PC-3 (cell line): ENCODE measurements around the gene IRF9. TPM values are rescaled to one million over a fixed set of nuclear protein-coding genes. Genes with fewer than 3 reads are reported as not detected.

Experiments used
- ATAC-seq: fragments of 200-7000 bp; cut with Tn5 transposase; 2 replicates; pipeline ENCODE4 v1.9.1; 2020; ENCODE audit warnings: mild to moderate bottlenecking, moderate library complexity
- BruUV-seq: library from RNA; stranded (reverse); fragments of 400-500 nt; replicated peaks from 2 replicates; lab custom pipeline; 2021; lab: Mats Ljungman, UMichigan
- CTCF ChIA-PET: fragments of 300-600 bp; sonication (Branson Sonifier 250); formaldehyde crosslinking; loops from one replicate; lab custom pipeline; 2022; ENCODE audit warnings: antibody characterized with exemption; lab: Charles Lee
- POLR2A ChIA-PET: fragments of 300-600 bp; sonication (Branson Sonifier 250); formaldehyde crosslinking; loops from one replicate; lab custom pipeline; 2022; ENCODE audit warnings: antibody characterized with exemption; ENCODE audit not compliant: unreplicated experiment; lab: Charles Lee
- DNase-seq: peaks from one replicate; pipeline ENCODE4 v3.0.0-alpha.2; 2015
- H2AFZ ChIP-seq: fragments of 300-600 bp; sonication (generic); 2 replicates; pipeline ENCODE4 v1.6.0; 2016; ENCODE audit warnings: antibody characterized with exemption, low read length
- H3F3A ChIP-seq: fragments of 300-600 bp; sonication (generic); one replicate; pipeline ENCODE4 v1.6.0; 2017; ENCODE audit warnings: antibody characterized with exemption, low read length, control low read depth, mild to moderate bottlenecking; ENCODE audit not compliant: unreplicated experiment
- H3K27ac ChIP-seq: fragments of 300-600 bp; sonication (generic); 2 replicates; pipeline ENCODE4 v1.5.1; 2016; ENCODE audit warnings: mild to moderate bottlenecking, low read length
- H3K27me3 ChIP-seq: fragments of 300-600 bp; sonication (generic); 2 replicates; pipeline ENCODE4 v1.6.1; 2016; ENCODE audit warnings: low read length, mixed read lengths
- H3K36me3 ChIP-seq: fragments of 300-600 bp; sonication (generic); 2 replicates; pipeline ENCODE4 v1.6.1; 2016; ENCODE audit warnings: low read depth, mixed run types, low read length, mixed read lengths
- H3K4me1 ChIP-seq: fragments of 300-600 bp; sonication (generic); 2 replicates; pipeline ENCODE4 v1.5.1; 2016; ENCODE audit warnings: low read length; ENCODE audit not compliant: insufficient read depth
- H3K4me2 ChIP-seq: fragments of 300-600 bp; sonication (generic); 2 replicates; pipeline ENCODE4 v1.6.0; 2016; ENCODE audit warnings: low read length
- H3K4me3 ChIP-seq: fragments of 300-600 bp; sonication (generic); 2 replicates; pipeline ENCODE4 v1.5.1; 2016; ENCODE audit warnings: mild to moderate bottlenecking, low read length, mixed read lengths
- H3K79me2 ChIP-seq: fragments of 300-600 bp; sonication (generic); 2 replicates; pipeline ENCODE4 v1.6.1; 2017; ENCODE audit warnings: low read length, mixed read lengths
- H3K9ac ChIP-seq: fragments of 300-600 bp; sonication (generic); 2 replicates; pipeline ENCODE4 v1.6.0; 2016; ENCODE audit warnings: mild to moderate bottlenecking, low read length
- H3K9me2 ChIP-seq: fragments of 300-600 bp; sonication (generic); replicated peaks from 2 replicates; pipeline ENCODE4 v1.6.1; 2016; ENCODE audit warnings: mixed run types, low read length, mixed read lengths
- H3K9me3 ChIP-seq: fragments of 300-600 bp; sonication (generic); 2 replicates; pipeline ENCODE4 v1.6.1; 2016; ENCODE audit warnings: low read length, mixed read lengths
- H4K20me1 ChIP-seq: fragments of 300-600 bp; sonication (generic); 2 replicates; pipeline ENCODE4 v1.6.1; 2016; ENCODE audit warnings: low read length, mixed read lengths
- EZH2 ChIP-seq: fragments of 300-600 bp; sonication (generic); IDR thresholded peaks from one replicate; pipeline ENCODE4 v1.6.1; 2017; ENCODE audit warnings: antibody characterized with exemption, mild to moderate bottlenecking, low read length; ENCODE audit not compliant: unreplicated experiment
- EZH2phosphoT487 ChIP-seq: fragments of 300-600 bp; sonication (generic); IDR thresholded peaks from 2 replicates; pipeline ENCODE4 v1.6.1; 2018; ENCODE audit warnings: mild to moderate bottlenecking, antibody characterized with exemption, low read length, borderline replicate concordance
- intact Hi-C: fragments of 100-400 bp; cut with micrococcal nuclease; formaldehyde crosslinking; loops from 2 replicates; pipeline ENCODE4 v1.9.0; 2023
- microRNA-seq: library from miRNA; unstranded; fragments of <30 nt; microRNA quantifications from one replicate; pipeline ENCODE4 v1.1.0, GENCODE V29; 2020; ENCODE audit not compliant: unreplicated experiment
- total RNA-seq: library from RNA; depleted of rRNA; stranded (reverse); fragments of >200 nt; gene quantifications from 2 replicates; pipeline ENCODE4 v1.2.3, GENCODE V29; 2014; rRNA removed
- TF ChIP-seq, protein P1 (sequence below): fragments of 300-600 bp; sonication (generic); conservative IDR thresholded peaks from 2 replicates; pipeline ENCODE4 v1.5.1; 2017; ENCODE audit warnings: antibody characterized with exemption, low read depth, mild to moderate bottlenecking, low read length

The IRF9 gene
- total RNA-seq, 1 experiment from 2014 or later = 10.5 TPM

DNA sequence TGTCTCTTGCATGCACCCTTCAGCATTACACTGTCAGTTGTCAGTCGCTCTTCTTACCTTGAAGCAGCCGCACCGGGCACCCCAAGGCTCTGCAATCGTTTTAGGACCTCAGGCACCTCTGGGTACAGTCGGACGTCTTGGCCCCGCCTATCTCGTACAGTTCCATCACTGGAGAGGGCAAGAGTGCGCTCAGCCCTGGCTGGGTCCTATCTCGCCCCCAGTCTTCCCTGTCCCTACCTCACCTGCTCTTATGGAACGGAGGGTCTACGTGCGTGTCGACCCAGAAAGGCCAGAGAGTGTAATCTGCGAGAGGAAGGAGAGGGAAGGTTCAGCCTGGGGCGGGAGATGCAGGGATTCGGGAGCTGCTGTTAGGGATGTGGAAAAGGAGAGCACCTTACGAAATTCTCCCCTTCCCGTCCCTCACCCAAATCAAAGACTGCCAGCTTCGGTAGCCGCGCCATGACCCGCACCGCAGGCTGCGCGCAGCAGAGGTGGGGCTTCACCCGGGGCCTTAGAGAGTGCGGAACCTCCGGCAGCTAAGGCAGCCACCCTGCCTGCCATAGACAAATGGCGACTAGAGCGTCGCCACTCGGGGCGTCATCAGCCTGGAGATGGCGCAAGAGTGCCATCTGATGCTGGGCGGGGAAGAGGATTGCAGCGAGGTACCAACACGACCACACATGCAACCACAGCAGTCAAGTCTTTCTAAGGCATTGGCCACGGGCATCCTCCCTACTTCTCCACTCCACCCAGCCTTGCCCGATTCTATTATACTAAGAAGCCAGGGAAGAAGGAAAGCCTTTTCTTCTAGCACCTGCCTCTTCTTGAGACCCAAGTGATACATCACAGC lies 54.7 kb downstream of the IRF9 start, which contains the start of gene MDP1:
Gene MDP1, minus strand, starts transcription at position 572 of the 850 bp plus-strand sequence. Its CDS starts 111 bp downstream, at position 461.
- H3K4me3 ChIP-seq = peak within 1 kb of the TSS; percentile 81
- H3K27me3 ChIP-seq = no peaks in the 10 kb centered on the region
- BruUV-seq = TSS peak; percentile 21
- peaks cover 26% of the 10 kb centered on the region for H3K79me2 ChIP-seq
- peak within 1 kb of the TSS; percentile 86 for H3K4me2 ChIP-seq
- H3K36me3 ChIP-seq = peaks cover 7% of the 10 kb centered on the region; the same call in 1 of the 2 replicates
- no peaks in the 10 kb centered on the region for H3K9me2 ChIP-seq
- DNase-seq (peak; percentile 93), ATAC-seq (peak; percentile 79)
- H2AFZ ChIP-seq = peak within 1 kb of the TSS; percentile 86
- H4K20me1 ChIP-seq = no peaks in the 10 kb centered on the region
- peaks cover 5% of the 10 kb centered on the region for H3F3A ChIP-seq
- TF ChIP-seq, protein P1, sequence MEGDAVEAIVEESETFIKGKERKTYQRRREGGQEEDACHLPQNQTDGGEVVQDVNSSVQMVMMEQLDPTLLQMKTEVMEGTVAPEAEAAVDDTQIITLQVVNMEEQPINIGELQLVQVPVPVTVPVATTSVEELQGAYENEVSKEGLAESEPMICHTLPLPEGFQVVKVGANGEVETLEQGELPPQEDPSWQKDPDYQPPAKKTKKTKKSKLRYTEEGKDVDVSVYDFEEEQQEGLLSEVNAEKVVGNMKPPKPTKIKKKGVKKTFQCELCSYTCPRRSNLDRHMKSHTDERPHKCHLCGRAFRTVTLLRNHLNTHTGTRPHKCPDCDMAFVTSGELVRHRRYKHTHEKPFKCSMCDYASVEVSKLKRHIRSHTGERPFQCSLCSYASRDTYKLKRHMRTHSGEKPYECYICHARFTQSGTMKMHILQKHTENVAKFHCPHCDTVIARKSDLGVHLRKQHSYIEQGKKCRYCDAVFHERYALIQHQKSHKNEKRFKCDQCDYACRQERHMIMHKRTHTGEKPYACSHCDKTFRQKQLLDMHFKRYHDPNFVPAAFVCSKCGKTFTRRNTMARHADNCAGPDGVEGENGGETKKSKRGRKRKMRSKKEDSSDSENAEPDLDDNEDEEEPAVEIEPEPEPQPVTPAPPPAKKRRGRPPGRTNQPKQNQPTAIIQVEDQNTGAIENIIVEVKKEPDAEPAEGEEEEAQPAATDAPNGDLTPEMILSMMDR = peak; percentile 76
- TF ChIP-seq EZH2phosphoT487 = no peak
- TF ChIP-seq EZH2 = no peak
- ChIA-PET CTCF (interaction anchor here (0.6 to 1.0 kb wide), 4 partner anchors 27 to 92 kb away, joined by 3 to 9 read pairs (median 4); partner anchors contain the start of genes CIDEB and TINF2), POLR2A (interaction anchor here (0.5 kb wide), 1 partner anchor 27 kb away, joined by 4 read pairs; the partner anchor contains the start of gene TINF2)
- H3K27ac ChIP-seq = peak within 1 kb of the TSS; percentile 15; the same call in 1 of the 2 replicates
- no peaks in the 10 kb centered on the region for H3K9me3 ChIP-seq
- peaks cover 11% of the 10 kb centered on the region for H3K4me1 ChIP-seq
- intact Hi-C loops = loop anchor here (2.0 to 5.0 kb wide), 2 partner anchors 17 to 82 kb away; partner anchors contain the start of genes DHRS1, GMPR2, NEDD8 and NOP9
- peak within 1 kb of the TSS; percentile 76 for H3K9ac ChIP-seq

Small RNA genes lying within 50 kb of the gene (microRNA-seq; reads per million reads assigned to microRNA genes)
- not detected for gene MIR7703

Other genes with a start within 250 kb of the IRF9 start
- gene DHRS4, start 207.5 kb upstream of the IRF9 start, total RNA-seq = 103 and 108 TPM in 2 replicates
- gene DHRS4L2, start 172.3 kb upstream of the IRF9 start, total RNA-seq = 16.5 and 26.7 TPM in 2 replicates
- gene CARMIL3, start 109.3 kb upstream of the IRF9 start, total RNA-seq = not detected in 2 replicates
- not detected in 2 replicates for gene CPNE6, start 89.7 kb upstream of the IRF9 start, total RNA-seq
- 10.0 and 11.6 TPM in 2 replicates for gene PCK2, start 67.0 kb upstream of the IRF9 start, total RNA-seq
- gene DCAF11, start 46.5 kb upstream of the IRF9 start, total RNA-seq = 68.2 and 85.8 TPM in 2 replicates
- 1.5 and 1.7 TPM in 2 replicates for gene NRL, start 46.3 kb upstream of the IRF9 start, total RNA-seq
- 0.55 TPM in 1 of 2 replicates, not detected in the other for gene FITM1, start 30.6 kb upstream of the IRF9 start, total RNA-seq
- gene PSME1, start 25.1 kb upstream of the IRF9 start, total RNA-seq = 140 and 163 TPM in 2 replicates
- gene EMC9, start 19.7 kb upstream of the IRF9 start, total RNA-seq = 30.1 and 36.7 TPM in 2 replicates
- 211 and 297 TPM in 2 replicates for gene PSME2, start 14.7 kb upstream of the IRF9 start, total RNA-seq
- gene RNF31, start 13.8 kb upstream of the IRF9 start, total RNA-seq = 69.6 and 79.4 TPM in 2 replicates
- 1.9 and 5.7 TPM in 2 replicates for gene REC8, start 10.8 kb downstream of the IRF9 start, total RNA-seq
- gene IPO4, start 27.6 kb downstream of the IRF9 start, total RNA-seq = 193 and 211 TPM in 2 replicates
- 52.1 and 58.3 TPM in 2 replicates for gene TM9SF1, start 34.2 kb downstream of the IRF9 start, total RNA-seq
- 0.11 TPM in 1 of 2 replicates, not detected in the other for gene TSSK4, start 44.4 kb downstream of the IRF9 start, total RNA-seq
- gene CHMP4A, start 52.2 kb downstream of the IRF9 start, total RNA-seq = 58.3 and 67.9 TPM in 2 replicates
- 16.2 and 23.5 TPM in 2 replicates for gene MDP1, start 54.8 kb downstream of the IRF9 start, total RNA-seq
- 330 and 337 TPM in 2 replicates for gene NEDD8, start 71.1 kb downstream of the IRF9 start, total RNA-seq
- gene GMPR2, start 71.7 kb downstream of the IRF9 start, total RNA-seq = 51.8 and 56.9 TPM in 2 replicates
- gene TINF2, start 81.4 kb downstream of the IRF9 start, total RNA-seq = 31.7 and 39.8 TPM in 2 replicates
- gene TGM1, start 101.9 kb downstream of the IRF9 start, total RNA-seq = 2.6 and 3.2 TPM in 2 replicates
- 39.2 and 51.5 TPM in 2 replicates for gene RABGGTA, start 110.3 kb downstream of the IRF9 start, total RNA-seq
- gene DHRS1, start 138.5 kb downstream of the IRF9 start, total RNA-seq = 15.8 and 15.9 TPM in 2 replicates
- gene NOP9, start 138.6 kb downstream of the IRF9 start, total RNA-seq = 30.4 and 35.5 TPM in 2 replicates
- not detected in 2 replicates for gene CIDEB, start 146.7 kb downstream of the IRF9 start, total RNA-seq
- 9.3 and 19.3 TPM in 2 replicates for gene LTB4R2, start 148.9 kb downstream of the IRF9 start, total RNA-seq
- gene LTB4R, start 150.2 kb downstream of the IRF9 start, total RNA-seq = 11.6 and 13.1 TPM in 2 replicates
- 0.04 TPM in 1 of 2 replicates, not detected in the other for gene ADCY4, start 173.8 kb downstream of the IRF9 start, total RNA-seq
- not detected in 2 replicates for gene RIPK3, start 178.7 kb downstream of the IRF9 start, total RNA-seq
- gene NFATC4, start 206.9 kb downstream of the IRF9 start, total RNA-seq = 11.5 and 15.1 TPM in 2 replicates
- gene NYNRIN, start 237.7 kb downstream of the IRF9 start, total RNA-seq = 2.7 and 3.1 TPM in 2 replicates